HEK293 (cell line): Measurements from ENCODE around the gene IL3.

Experiments used
- CTCF ChIA-PET: fragments of 350-600 bp; formaldehyde crosslinking; extraction: SDS; loops from one replicate; lab custom pipeline; 2021; ENCODE audit warnings: antibody characterized with exemption; lab: Yijun Ruan, JAX
- POLR2A ChIA-PET: fragments of 300-600 bp; formaldehyde crosslinking; extraction: SDS; loops from one replicate; lab custom pipeline; 2020; ENCODE audit warnings: antibody characterized with exemption, inconsistent platforms; lab: Yijun Ruan, JAX
- H3K27ac ChIP-seq: fragments of 200-500 bp; sonication (Bioruptor generic); 2 replicates; pipeline ENCODE4 v1.5.1; 2014; ENCODE audit warnings: low read depth, low read length, control low read depth, inconsistent platforms; ENCODE audit errors: extremely low read depth
- H3K36me3 ChIP-seq, 2 experiments: fragments of 200-500 bp in 1 of 2; sonication (Bioruptor generic) in 1 of 2; 1 replicate in 1 of 2; 2 replicates in 1 of 2; pipeline ENCODE4 v1.5.1; 2014 to 2017; ENCODE audit warnings: inconsistent platforms in 2 of 2, low read length in 2 of 2; ENCODE audit not compliant: control insufficient read depth in 2 of 2, insufficient read depth in 1 of 2
- H3K4me1 ChIP-seq: fragments of 200-500 bp; sonication (Bioruptor generic); 2 replicates; pipeline ENCODE4 v1.5.1; 2014; ENCODE audit warnings: mild to moderate bottlenecking, low read length, inconsistent platforms; ENCODE audit not compliant: control insufficient read depth, insufficient read depth
- H3K4me3 ChIP-seq: 2 replicates; pipeline ENCODE4 v1.5.1; 2011; ENCODE audit warnings: low read depth, mild to moderate bottlenecking, control low read depth, low read length, moderate library complexity
- H3K9me3 ChIP-seq: fragments of 200-500 bp; sonication (Bioruptor generic); 2 replicates; pipeline ENCODE4 v1.5.1; 2014; ENCODE audit warnings: low read depth, low read length, inconsistent platforms; ENCODE audit not compliant: control insufficient read depth, insufficient read depth
- GLI2 ChIP-seq: fragments of 450-650 bp; formaldehyde crosslinking; IDR thresholded peaks from 2 replicates; pipeline ENCODE4; 2017; ENCODE audit warnings: missing biosample characterization, missing genetic modification characterization, low read depth, borderline replicate concordance
- HOXD13 ChIP-seq: sonication (generic); formaldehyde crosslinking; IDR thresholded peaks from 2 replicates; pipeline ENCODE4 v1.8.0; 2022; ENCODE audit warnings: missing genetic modification reagents, borderline replicate concordance
- KLF1 ChIP-seq: fragments of 450-650 bp; formaldehyde crosslinking; IDR thresholded peaks from 2 replicates; pipeline ENCODE4 v1.5.1; 2016; ENCODE audit warnings: missing biosample characterization, missing genetic modification characterization
- KLF7 ChIP-seq: fragments of 450-650 bp; formaldehyde crosslinking; IDR thresholded peaks from 2 replicates; pipeline ENCODE4 v1.5.1; 2016; ENCODE audit warnings: missing biosample characterization, missing genetic modification characterization, borderline replicate concordance
- OSR2 ChIP-seq: fragments of 450-650 bp; formaldehyde crosslinking; IDR thresholded peaks from 2 replicates; pipeline ENCODE4 v1.5.1; 2016; ENCODE audit warnings: missing biosample characterization, missing genetic modification characterization
- SALL2 ChIP-seq: fragments of 450-650 bp; formaldehyde crosslinking; IDR thresholded peaks from 2 replicates; pipeline ENCODE4 v1.5.0; 2017; ENCODE audit warnings: missing biosample characterization, mild to moderate bottlenecking, missing genetic modification characterization, borderline replicate concordance
- YY2 ChIP-seq: fragments of 450-650 bp; formaldehyde crosslinking; IDR thresholded peaks from 2 replicates; pipeline ENCODE4 v1.5.1; 2016; ENCODE audit warnings: missing biosample characterization, missing genetic modification characterization
- ZBTB17 ChIP-seq: fragments of 450-650 bp; formaldehyde crosslinking; IDR thresholded peaks from 2 replicates; pipeline ENCODE4 v1.5.1; 2016; ENCODE audit warnings: missing biosample characterization, missing genetic modification characterization
- ZIC2 ChIP-seq: fragments of 450-650 bp; formaldehyde crosslinking; IDR thresholded peaks from 2 replicates; pipeline ENCODE4 v1.5.1; 2016; ENCODE audit warnings: missing biosample characterization, missing genetic modification characterization
- ZNF138 ChIP-seq: fragments of 450-650 bp; formaldehyde crosslinking; IDR thresholded peaks from 2 replicates; pipeline ENCODE4 v1.5.1; 2016; ENCODE audit warnings: missing biosample characterization, missing genetic modification characterization, borderline replicate concordance
- ZNF274 ChIP-seq, 2 experiments: fragments of 200-500 bp in 1 of 2; fragments of 450-650 bp in 1 of 2; sonication (Bioruptor generic) in 1 of 2; formaldehyde crosslinking in 1 of 2; IDR thresholded peaks; 2 replicates each; pipeline versions ENCODE4 v1.5.1 to v1.6.1; 2014 to 2016; ENCODE audit warnings: borderline replicate concordance in 1 of 2, inconsistent platforms in 1 of 2, low read length in 1 of 2, missing biosample characterization in 1 of 2, missing genetic modification characterization in 1 of 2
- ZNF311 ChIP-seq: fragments of 450-650 bp; formaldehyde crosslinking; IDR thresholded peaks from 2 replicates; pipeline ENCODE4 v1.5.1; 2017; ENCODE audit warnings: missing biosample characterization, missing genetic modification characterization, borderline replicate concordance
- ZNF341 ChIP-seq: fragments of 450-650 bp; formaldehyde crosslinking; IDR thresholded peaks from 2 replicates; pipeline ENCODE4; 2016; ENCODE audit warnings: low read depth, missing biosample characterization, missing genetic modification characterization
- ZNF426 ChIP-seq: fragments of 450-650 bp; formaldehyde crosslinking; IDR thresholded peaks from 2 replicates; pipeline ENCODE4 v1.5.1; 2017; ENCODE audit warnings: missing biosample characterization, missing genetic modification characterization, mild to moderate bottlenecking, inconsistent platforms, moderate library complexity
- ZNF488 ChIP-seq: fragments of 450-650 bp; formaldehyde crosslinking; IDR thresholded peaks from 2 replicates; pipeline ENCODE4 v1.5.1; 2016; ENCODE audit warnings: missing biosample characterization, missing genetic modification characterization
- ZNF560 ChIP-seq: fragments of 450-650 bp; formaldehyde crosslinking; IDR thresholded peaks from 2 replicates; pipeline ENCODE4 v1.5.1; 2017; ENCODE audit warnings: missing biosample characterization, missing genetic modification characterization, borderline replicate concordance
- ZNF561 ChIP-seq: fragments of 450-650 bp; IDR thresholded peaks from 2 replicates; pipeline ENCODE4 v1.5.1; 2018; ENCODE audit warnings: missing biosample characterization, missing genetic modification characterization, borderline replicate concordance
- ZNF621 ChIP-seq: fragments of 450-650 bp; formaldehyde crosslinking; IDR thresholded peaks from 2 replicates; pipeline ENCODE4 v1.5.1; 2017; ENCODE audit warnings: missing biosample characterization, missing genetic modification characterization
- ZNF776 ChIP-seq: fragments of 450-650 bp; formaldehyde crosslinking; IDR thresholded peaks from 2 replicates; pipeline ENCODE4 v1.5.0; 2017; ENCODE audit warnings: missing biosample characterization, missing genetic modification characterization, borderline replicate concordance
- ZNF785 ChIP-seq: fragments of 450-650 bp; formaldehyde crosslinking; IDR thresholded peaks from 2 replicates; pipeline ENCODE4 v1.5.1; 2016; ENCODE audit warnings: missing biosample characterization, missing genetic modification characterization
- TF ChIP-seq, protein P1 (sequence below): fragments of 450-650 bp; formaldehyde crosslinking; IDR thresholded peaks from 2 replicates; pipeline ENCODE4 v1.5.1; 2016; ENCODE audit warnings: missing biosample characterization, missing genetic modification characterization, low read depth

Gene IL3

GRCh38 chr5:132095424-132095972, 35.0 kb downstream of the IL3 start:
- Histone ChIP-seq H3K9me3 (no peaks in the 10 kb centered on the region), H3K27ac (no peak overlapping the region), H3K4me3 (no peak overlapping the region), H3K4me1 (no peaks in the 10 kb centered on the region), H3K36me3 (no peaks in the 10 kb centered on the region)
- ChIA-PET CTCF (interaction anchor here (0.6 to 0.7 kb wide), 3 partner anchors 30 to 152 kb away, joined by 3 to 5 read pairs (median 3); no protein-coding TSS in a partner anchor), POLR2A (no interaction called here)
- TF ChIP-seq GLI2 (tag by site-specific recombination) (no peak), ZIC2 (tag by site-specific recombination) (peak; percentile 43)

GRCh38 chr5:132096904-132097303, 36.4 kb downstream of the IL3 start:
- no peak overlapping the region for H3K27ac ChIP-seq
- TF ChIP-seq ZNF426 (tag by site-specific recombination) (no peak), ZNF560 (tag by site-specific recombination) (no peak), KLF1 (tag by site-specific recombination) (no peak), YY2 (tag by site-specific recombination) (no peak), ZNF311 (tag by site-specific recombination) (no peak), HOXD13 (CRISPR knock-in tag) (no peak), OSR2 (tag by site-specific recombination) (no peak), ZNF274 (IDR thresholded peaks at IDR 0.05; ENCODE audit: low read length) (no peak), ZNF274 (tag by site-specific recombination; IDR thresholded peaks at IDR 0.05; ENCODE audit: borderline replicate concordance) (no peak), ZNF138 (no peak), ZNF341 (tag by site-specific recombination) (no peak), ZNF785 (tag by site-specific recombination) (no peak), ZBTB17 (tag by site-specific recombination) (no peak), ZNF488 (tag by site-specific recombination) (no peak), ZNF561 (tag by site-specific recombination) (no peak), ZNF776 (no peak), KLF7 (tag by site-specific recombination) (no peak), SALL2 (tag by site-specific recombination) (no peak), ZNF621 (tag by site-specific recombination) (no peak)
- TF ChIP-seq, protein P1, sequence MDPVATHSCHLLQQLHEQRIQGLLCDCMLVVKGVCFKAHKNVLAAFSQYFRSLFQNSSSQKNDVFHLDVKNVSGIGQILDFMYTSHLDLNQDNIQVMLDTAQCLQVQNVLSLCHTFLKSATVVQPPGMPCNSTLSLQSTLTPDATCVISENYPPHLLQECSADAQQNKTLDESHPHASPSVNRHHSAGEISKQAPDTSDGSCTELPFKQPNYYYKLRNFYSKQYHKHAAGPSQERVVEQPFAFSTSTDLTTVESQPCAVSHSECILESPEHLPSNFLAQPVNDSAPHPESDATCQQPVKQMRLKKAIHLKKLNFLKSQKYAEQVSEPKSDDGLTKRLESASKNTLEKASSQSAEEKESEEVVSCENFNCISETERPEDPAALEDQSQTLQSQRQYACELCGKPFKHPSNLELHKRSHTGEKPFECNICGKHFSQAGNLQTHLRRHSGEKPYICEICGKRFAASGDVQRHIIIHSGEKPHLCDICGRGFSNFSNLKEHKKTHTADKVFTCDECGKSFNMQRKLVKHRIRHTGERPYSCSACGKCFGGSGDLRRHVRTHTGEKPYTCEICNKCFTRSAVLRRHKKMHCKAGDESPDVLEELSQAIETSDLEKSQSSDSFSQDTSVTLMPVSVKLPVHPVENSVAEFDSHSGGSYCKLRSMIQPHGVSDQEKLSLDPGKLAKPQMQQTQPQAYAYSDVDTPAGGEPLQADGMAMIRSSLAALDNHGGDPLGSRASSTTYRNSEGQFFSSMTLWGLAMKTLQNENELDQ (tag by site-specific recombination) = no peak
- ChIA-PET CTCF (interaction anchor here (1.1 kb wide), 1 partner anchor 33 kb away, joined by 4 read pairs; no protein-coding TSS in a partner anchor), POLR2A (no interaction called here)
- no peaks in the 10 kb centered on the region for H3K9me3 ChIP-seq
- no peaks in the 10 kb centered on the region for H3K36me3 ChIP-seq
- H3K4me3 ChIP-seq = no peak overlapping the region
- no peaks in the 10 kb centered on the region for H3K4me1 ChIP-seq
